ENCODE results near the gene ZBTB42. TPM values are rescaled to one million over a fixed set of nuclear protein-coding genes. Genes with fewer than 3 reads are reported as not detected.

Gene ZBTB42
- total and polyA plus RNA-seq, 2 donors: 2.1 to 3.2 TPM

DNA sequence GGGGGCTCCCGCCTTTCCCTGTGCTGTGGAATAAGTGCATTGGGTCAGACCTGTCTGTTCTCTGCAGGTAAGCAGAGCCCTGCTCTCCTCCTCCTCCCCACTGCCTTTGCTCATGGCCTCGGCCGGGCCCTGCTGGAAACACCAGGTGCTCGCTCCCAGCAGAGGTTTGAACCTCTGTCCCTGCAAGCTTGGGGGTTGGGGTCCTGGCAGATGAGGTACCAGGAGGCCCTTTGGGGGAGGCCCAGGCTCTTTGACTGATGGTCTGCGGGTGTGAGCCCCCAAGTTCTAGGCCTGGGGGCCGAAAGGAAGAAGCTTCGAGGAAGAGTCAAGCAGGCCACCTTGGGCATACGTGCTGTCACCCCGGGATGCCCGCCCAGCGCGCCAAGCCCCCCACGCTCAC is 42.1 kb downstream of the ZBTB42 start:
- Histone ChIP-seq H3K27me3 (ENCODE audit: control insufficient read depth in 2 of 2, insufficient read depth in 1 of 2, low read length in 1 of 2) (peaks cover 33 to 62% of the 10 kb centered on the region in 2 donors), H3K27ac (ENCODE audit: low read depth in 1 of 2, low read length in 1 of 2) (no peak overlapping the region), H3K4me1 (ENCODE audit: control insufficient read depth in 2 of 2, insufficient read depth in 2 of 2, low read length in 2 of 2) (no peaks in the 10 kb centered on the region), H3K4me3 (ENCODE audit: low read length in 2 of 2) (no peak overlapping the region), H3K36me3 (ENCODE audit: control insufficient read depth in 2 of 2, insufficient read depth in 2 of 2, low read length in 1 of 2) (no peaks in the 10 kb centered on the region), H3K9me3 (ENCODE audit: control insufficient read depth in 2 of 2, insufficient read depth in 1 of 2, low read length in 1 of 2) (no peaks in the 10 kb centered on the region)
- WGBS: 46% methylated on average over 13 of the region's 13 CpGs
- no peak for DNase-seq (ENCODE audit: low read depth in 6 of 9, low spot score in 9 of 9)

DNA sequence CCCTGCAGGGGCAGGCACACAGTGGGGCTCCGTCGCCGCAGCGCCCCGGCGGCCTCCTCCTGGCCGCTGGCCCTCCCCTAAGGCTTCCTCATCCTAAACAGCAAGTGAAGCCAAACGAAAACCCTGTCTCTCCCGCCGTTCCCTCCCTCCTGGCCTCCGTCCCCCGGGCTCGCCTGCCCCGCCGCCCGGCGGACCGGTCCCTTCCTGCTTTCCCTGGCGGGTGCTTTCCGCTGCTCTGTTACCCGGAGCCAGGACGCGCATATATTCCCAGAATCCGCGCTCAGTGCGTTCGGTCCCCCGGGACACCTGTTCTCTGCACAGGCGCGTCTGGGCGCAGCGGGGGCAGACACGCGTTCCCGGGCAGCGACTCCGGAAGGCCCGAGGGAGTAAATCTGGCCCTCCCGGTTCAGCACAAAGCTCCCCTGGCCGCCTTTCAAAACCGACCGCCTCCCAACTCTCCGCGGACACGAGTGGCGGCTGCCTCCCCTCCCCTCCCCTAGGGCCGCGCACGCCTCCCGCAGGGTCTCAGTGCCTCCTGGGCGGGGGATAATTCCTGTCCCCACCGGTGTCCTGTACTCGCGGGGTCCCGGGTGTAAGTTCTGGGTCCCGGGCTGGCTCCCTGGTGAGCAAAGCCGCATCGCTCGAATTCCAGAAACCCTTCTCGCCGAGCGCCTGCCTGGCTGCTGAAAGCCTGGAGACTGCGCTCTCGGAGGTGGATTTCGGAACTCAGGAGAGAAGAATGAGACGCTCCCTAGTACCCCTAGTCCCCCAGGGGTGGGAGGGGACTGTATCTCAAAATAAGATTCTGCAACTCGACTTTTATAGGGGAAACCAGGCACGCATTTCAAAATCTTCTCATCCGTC is 42.8 kb downstream of the ZBTB42 start:
- H3K27ac ChIP-seq (ENCODE audit: low read depth in 1 of 2, low read length in 1 of 2): no peak overlapping the region
- peaks cover 33 to 62% of the 10 kb centered on the region in 2 donors for H3K27me3 ChIP-seq (ENCODE audit: control insufficient read depth in 2 of 2, insufficient read depth in 1 of 2, low read length in 1 of 2)
- WGBS: 3% methylated on average over 69 of the region's 69 CpGs
- no peaks in the 10 kb centered on the region for H3K9me3 ChIP-seq (ENCODE audit: control insufficient read depth in 2 of 2, insufficient read depth in 1 of 2, low read length in 1 of 2)
- H3K4me1 ChIP-seq (ENCODE audit: control insufficient read depth in 2 of 2, insufficient read depth in 2 of 2, low read length in 2 of 2): no peaks in the 10 kb centered on the region
- DNase-seq (ENCODE audit: low read depth in 6 of 9, low spot score in 9 of 9): no peak
- no peaks in the 10 kb centered on the region for H3K36me3 ChIP-seq (ENCODE audit: control insufficient read depth in 2 of 2, insufficient read depth in 2 of 2, low read length in 1 of 2)
- H3K4me3 ChIP-seq (ENCODE audit: low read length in 2 of 2): peak overlapping the region in 1 of 2 donors; percentile 12

DNA sequence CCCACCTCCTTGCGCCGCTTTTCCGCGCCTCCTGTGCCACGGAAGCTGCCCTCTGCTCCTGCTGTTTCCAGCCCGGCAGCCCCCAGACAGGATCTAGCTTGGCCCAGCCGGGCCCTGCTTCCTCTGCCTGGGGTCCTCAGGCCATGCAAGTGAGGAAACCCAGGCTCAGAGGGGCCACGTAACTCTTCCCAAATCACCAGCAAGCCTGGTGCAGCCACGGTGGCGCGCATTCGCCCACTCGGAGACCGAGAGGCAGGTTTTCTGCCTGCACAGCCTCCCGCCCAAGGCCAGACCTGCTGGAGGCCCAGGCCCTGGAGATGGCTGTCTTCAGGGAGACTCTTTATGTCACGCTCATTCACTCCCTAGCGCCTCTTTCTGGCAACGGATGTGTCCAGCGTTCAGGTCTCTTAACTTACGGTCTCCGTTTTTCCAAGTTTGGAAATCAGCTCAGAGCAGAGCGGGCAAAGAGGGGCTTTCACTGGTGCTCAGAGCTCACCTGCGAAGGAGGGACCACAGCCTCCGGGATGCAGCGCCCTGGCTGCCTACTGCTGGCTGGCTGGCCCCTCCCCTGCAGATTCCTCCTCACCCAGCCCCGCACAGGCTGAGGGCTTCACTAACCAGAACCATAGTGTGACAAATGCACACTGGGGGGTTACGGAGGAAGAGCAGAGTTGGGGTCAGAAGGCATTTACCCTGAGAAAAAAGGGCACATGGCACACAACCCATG is 43.6 kb downstream of the ZBTB42 start:
- H3K27ac ChIP-seq (ENCODE audit: low read depth in 1 of 2, low read length in 1 of 2): no peak overlapping the region
- DNase-seq (ENCODE audit: low read depth in 6 of 9, low spot score in 9 of 9): no peak
- no peaks in the 10 kb centered on the region for H3K4me1 ChIP-seq (ENCODE audit: control insufficient read depth in 2 of 2, insufficient read depth in 2 of 2, low read length in 2 of 2)
- no peaks in the 10 kb centered on the region for H3K9me3 ChIP-seq (ENCODE audit: control insufficient read depth in 2 of 2, insufficient read depth in 1 of 2, low read length in 1 of 2)
- H3K27me3 ChIP-seq (ENCODE audit: control insufficient read depth in 2 of 2, insufficient read depth in 1 of 2, low read length in 1 of 2): peaks cover 33 to 62% of the 10 kb centered on the region in 2 donors
- no peak overlapping the region for H3K4me3 ChIP-seq (ENCODE audit: low read length in 2 of 2)
- 18% methylated on average over 27 of the region's 27 CpGs for WGBS
- H3K36me3 ChIP-seq (ENCODE audit: control insufficient read depth in 2 of 2, insufficient read depth in 2 of 2, low read length in 1 of 2): no peaks in the 10 kb centered on the region

DNA sequence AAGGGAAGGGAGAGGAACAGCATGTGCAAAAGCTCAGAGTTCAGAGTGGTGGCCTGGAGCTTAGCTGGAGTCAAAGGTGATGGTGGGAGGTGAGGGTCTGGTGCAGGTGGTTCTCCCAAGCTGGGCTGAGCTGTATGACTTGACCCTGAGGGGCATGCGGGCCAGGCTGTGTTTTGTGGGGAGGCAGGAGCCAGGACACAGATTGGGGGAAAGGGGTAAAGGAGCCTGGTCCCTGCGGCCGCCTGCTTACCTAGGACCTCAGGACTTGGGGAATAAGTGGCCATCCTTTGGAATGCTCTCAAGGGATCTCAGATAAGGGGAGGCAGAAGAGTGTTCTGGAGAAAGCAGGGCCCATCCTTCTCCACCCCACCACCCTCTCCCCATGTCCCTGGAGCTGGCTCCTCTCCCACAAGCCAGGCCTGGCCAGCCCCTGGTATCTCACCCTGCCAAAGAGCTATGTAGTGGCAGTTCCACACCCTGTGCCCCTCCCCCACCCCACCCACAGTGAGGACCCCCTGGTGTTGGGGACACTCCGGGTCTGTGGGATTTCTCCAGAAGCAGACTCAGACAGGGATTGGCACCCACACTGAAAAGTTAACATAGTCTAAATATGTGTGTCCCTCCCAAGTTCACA is 44.2 kb downstream of the ZBTB42 start:
- Histone ChIP-seq H3K27me3 (ENCODE audit: control insufficient read depth in 2 of 2, insufficient read depth in 1 of 2, low read length in 1 of 2) (peaks cover 33 to 60% of the 10 kb centered on the region in 2 donors), H3K27ac (ENCODE audit: low read depth in 1 of 2, low read length in 1 of 2) (no peak overlapping the region), H3K4me1 (ENCODE audit: control insufficient read depth in 2 of 2, insufficient read depth in 2 of 2, low read length in 2 of 2) (no peaks in the 10 kb centered on the region), H3K9me3 (ENCODE audit: control insufficient read depth in 2 of 2, insufficient read depth in 1 of 2, low read length in 1 of 2) (no peaks in the 10 kb centered on the region), H3K4me3 (ENCODE audit: low read length in 2 of 2) (no peak overlapping the region), H3K36me3 (ENCODE audit: control insufficient read depth in 2 of 2, insufficient read depth in 2 of 2, low read length in 1 of 2) (no peaks in the 10 kb centered on the region)
- DNase-seq (ENCODE audit: low read depth in 6 of 9, low spot score in 9 of 9): no peak
- WGBS: 94% methylated on average over 4 of the region's 4 CpGs

DNA sequence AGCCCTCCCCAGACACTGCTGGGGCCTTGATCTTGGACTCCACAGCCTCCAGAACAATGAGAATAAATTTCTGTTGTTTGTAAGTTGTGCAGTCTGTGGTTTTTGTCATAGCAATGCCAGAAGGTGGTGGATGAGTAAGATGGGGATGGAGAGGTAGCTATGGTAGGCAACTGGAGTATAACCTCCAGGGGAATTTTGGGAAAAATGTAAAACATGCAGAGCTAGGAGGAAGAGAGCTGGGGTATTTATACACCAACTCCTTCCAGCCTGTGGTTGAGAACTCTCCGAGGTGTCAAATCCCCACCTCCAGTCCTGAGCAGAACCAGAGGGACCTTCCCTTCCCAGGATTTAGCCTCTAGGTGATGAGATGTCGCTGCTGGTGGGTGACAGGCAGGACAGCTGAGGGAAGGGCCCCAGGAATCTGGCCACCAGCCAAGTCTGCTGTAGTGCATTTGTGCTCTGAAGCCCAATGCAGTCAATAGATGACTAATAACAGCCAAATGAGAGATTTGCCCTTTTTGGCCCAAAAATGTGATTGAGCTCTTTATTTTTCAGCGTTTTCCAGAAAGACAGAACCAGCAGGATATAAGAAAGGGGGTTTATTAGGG is 45.0 kb downstream of the ZBTB42 start:
- H3K27ac ChIP-seq (ENCODE audit: low read depth in 1 of 2, low read length in 1 of 2): no peak overlapping the region
- DNase-seq (ENCODE audit: low read depth in 6 of 9, low spot score in 9 of 9): no peak
- H3K9me3 ChIP-seq (ENCODE audit: control insufficient read depth in 2 of 2, insufficient read depth in 1 of 2, low read length in 1 of 2): no peaks in the 10 kb centered on the region
- H3K4me1 ChIP-seq (ENCODE audit: control insufficient read depth in 2 of 2, insufficient read depth in 2 of 2, low read length in 2 of 2): no peaks in the 10 kb centered on the region
- H3K36me3 ChIP-seq (ENCODE audit: control insufficient read depth in 2 of 2, insufficient read depth in 2 of 2, low read length in 1 of 2): no peaks in the 10 kb centered on the region
- H3K4me3 ChIP-seq (ENCODE audit: low read length in 2 of 2): no peak overlapping the region
- WGBS: 84% methylated on average over 3 of the region's 3 CpGs
- H3K27me3 ChIP-seq (ENCODE audit: control insufficient read depth in 2 of 2, insufficient read depth in 1 of 2, low read length in 1 of 2): peaks cover 33 to 57% of the 10 kb centered on the region in 2 donors

DNA sequence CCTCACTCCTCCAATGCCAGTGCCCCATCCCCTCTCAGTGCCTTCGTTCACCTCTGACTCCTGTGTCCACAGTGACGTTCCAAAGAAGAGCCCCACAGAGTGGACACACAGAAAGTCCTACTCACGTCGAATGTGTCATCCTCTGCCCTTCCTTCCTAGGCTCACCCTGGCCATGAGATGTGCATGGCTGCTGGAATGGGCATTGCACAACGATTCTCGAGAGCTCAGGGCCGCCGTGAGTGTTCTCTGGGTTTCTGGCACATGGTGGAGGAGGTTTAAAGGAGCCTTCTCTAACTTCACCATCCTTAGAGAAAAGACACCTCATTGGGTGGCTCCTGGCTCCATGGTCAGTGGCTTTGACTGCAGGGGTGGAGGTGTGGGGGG is 51.4 kb downstream of the ZBTB42 start:
- no peak for DNase-seq (ENCODE audit: low read depth in 6 of 9, low spot score in 9 of 9)
- Histone ChIP-seq H3K27me3 (ENCODE audit: control insufficient read depth in 2 of 2, insufficient read depth in 1 of 2, low read length in 1 of 2) (peaks cover 0 to 29% of the 10 kb centered on the region in 2 donors), H3K4me1 (ENCODE audit: control insufficient read depth in 2 of 2, insufficient read depth in 2 of 2, low read length in 2 of 2) (no peaks in the 10 kb centered on the region), H3K9me3 (ENCODE audit: control insufficient read depth in 2 of 2, insufficient read depth in 1 of 2, low read length in 1 of 2) (no peaks in the 10 kb centered on the region), H3K36me3 (ENCODE audit: control insufficient read depth in 2 of 2, insufficient read depth in 2 of 2, low read length in 1 of 2) (no peaks in the 10 kb centered on the region), H3K27ac (ENCODE audit: low read depth in 1 of 2, low read length in 1 of 2) (no peak overlapping the region), H3K4me3 (ENCODE audit: low read length in 2 of 2) (no peak overlapping the region)
- WGBS: 80% methylated on average over 8 of the region's 8 CpGs

Other genes with a start within 250 kb of the ZBTB42 start
- 0.42 TPM for gene C14orf180, start 221.3 kb upstream of the ZBTB42 start, total RNA-seq
- 0.18 TPM for gene C14orf180, start 221.3 kb upstream of the ZBTB42 start, polyA plus RNA-seq
- gene TMEM179, start 196.3 kb upstream of the ZBTB42 start, total RNA-seq: 0.09 TPM
- 0.23 TPM for gene TMEM179, start 196.3 kb upstream of the ZBTB42 start, polyA plus RNA-seq
- gene INF2, start 111.5 kb upstream of the ZBTB42 start, total RNA-seq: 8.7 TPM
- gene INF2, start 111.5 kb upstream of the ZBTB42 start, polyA plus RNA-seq: 57.9 TPM
- gene ADSS1, start 76.9 kb upstream of the ZBTB42 start, total RNA-seq: 2.5 TPM
- gene ADSS1, start 76.9 kb upstream of the ZBTB42 start, polyA plus RNA-seq: 4.0 TPM
- gene SIVA1, start 48.0 kb upstream of the ZBTB42 start, total RNA-seq: 308 TPM
- gene SIVA1, start 48.0 kb upstream of the ZBTB42 start, polyA plus RNA-seq: 143 TPM
- 56.2 TPM for gene AKT1, start 5.4 kb upstream of the ZBTB42 start, total RNA-seq
- gene AKT1, start 5.4 kb upstream of the ZBTB42 start, polyA plus RNA-seq: 90.9 TPM
- 0.90 TPM for gene CEP170B, start 64.2 kb downstream of the ZBTB42 start, total RNA-seq
- gene CEP170B, start 64.2 kb downstream of the ZBTB42 start, polyA plus RNA-seq: 8.3 TPM
- 5.5 TPM for gene PLD4, start 123.8 kb downstream of the ZBTB42 start, total RNA-seq
- 1.5 TPM for gene PLD4, start 123.8 kb downstream of the ZBTB42 start, polyA plus RNA-seq
- 0.42 TPM for gene AHNAK2, start 177.3 kb downstream of the ZBTB42 start, total RNA-seq
- 3.8 TPM for gene AHNAK2, start 177.3 kb downstream of the ZBTB42 start, polyA plus RNA-seq
- 3.3 TPM for gene CLBA1, start 184.7 kb downstream of the ZBTB42 start, total RNA-seq
- 12.9 TPM for gene CLBA1, start 184.7 kb downstream of the ZBTB42 start, polyA plus RNA-seq
- 28.5 TPM for gene CDCA4, start 220.0 kb downstream of the ZBTB42 start, total RNA-seq
- 10.7 TPM for gene CDCA4, start 220.0 kb downstream of the ZBTB42 start, polyA plus RNA-seq